ENCODE data around the gene TTC29.

DNA sequence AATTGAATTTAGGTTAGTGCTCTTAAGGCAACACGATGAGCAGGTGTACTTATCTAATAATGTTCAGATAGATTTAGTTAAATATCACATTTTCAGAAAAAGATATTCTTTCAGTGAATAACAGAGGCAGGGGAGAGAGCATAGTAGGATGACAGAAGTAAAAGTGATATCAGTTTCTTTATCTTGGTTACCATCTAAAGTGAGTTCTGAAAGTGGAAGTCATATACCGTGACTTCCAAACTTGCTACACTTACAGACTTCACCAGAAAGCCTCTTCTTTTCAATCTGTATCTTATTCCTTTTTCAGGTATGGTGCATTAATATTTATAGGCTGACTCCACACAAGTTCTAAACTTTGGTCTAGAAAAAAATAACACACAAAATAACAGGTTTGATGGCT lies 182.1 kb downstream of the TTC29 start:
- TF ChIP-seq, protein P1, sequence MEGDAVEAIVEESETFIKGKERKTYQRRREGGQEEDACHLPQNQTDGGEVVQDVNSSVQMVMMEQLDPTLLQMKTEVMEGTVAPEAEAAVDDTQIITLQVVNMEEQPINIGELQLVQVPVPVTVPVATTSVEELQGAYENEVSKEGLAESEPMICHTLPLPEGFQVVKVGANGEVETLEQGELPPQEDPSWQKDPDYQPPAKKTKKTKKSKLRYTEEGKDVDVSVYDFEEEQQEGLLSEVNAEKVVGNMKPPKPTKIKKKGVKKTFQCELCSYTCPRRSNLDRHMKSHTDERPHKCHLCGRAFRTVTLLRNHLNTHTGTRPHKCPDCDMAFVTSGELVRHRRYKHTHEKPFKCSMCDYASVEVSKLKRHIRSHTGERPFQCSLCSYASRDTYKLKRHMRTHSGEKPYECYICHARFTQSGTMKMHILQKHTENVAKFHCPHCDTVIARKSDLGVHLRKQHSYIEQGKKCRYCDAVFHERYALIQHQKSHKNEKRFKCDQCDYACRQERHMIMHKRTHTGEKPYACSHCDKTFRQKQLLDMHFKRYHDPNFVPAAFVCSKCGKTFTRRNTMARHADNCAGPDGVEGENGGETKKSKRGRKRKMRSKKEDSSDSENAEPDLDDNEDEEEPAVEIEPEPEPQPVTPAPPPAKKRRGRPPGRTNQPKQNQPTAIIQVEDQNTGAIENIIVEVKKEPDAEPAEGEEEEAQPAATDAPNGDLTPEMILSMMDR (IDR thresholded peaks at IDR 0.05) = no peak
- no peak for TF ChIP-seq POLR2A (IDR thresholded peaks at IDR 0.05)
